Breast epithelium (tissue), 4 donors: ENCODE data around the gene AK1. TPM values are rescaled to one million over a fixed set of nuclear protein-coding genes. Genes with fewer than 3 reads are reported as not detected.

Experiments used
- DNase-seq, 2 donors: peaks; one replicate each; pipeline ENCODE4 v3.0.0-alpha.2; 2019; ENCODE audit warnings: low spot score in 2 of 2
- H3K27ac ChIP-seq, 2 donors: fragments of 200-600 bp; sonication (generic) in 1 of 2; one replicate each; pipeline ENCODE4 v1.5.1; 2016 to 2019; ENCODE audit warnings: mild to moderate bottlenecking in 1 of 2
- H3K27me3 ChIP-seq, 2 donors: fragments of 200-600 bp; sonication (generic) in 1 of 2; one replicate each; pipeline versions ENCODE4 v1.5.1 to v1.6.0; 2017 to 2019; ENCODE audit warnings: control low read depth in 1 of 2, mild to moderate bottlenecking in 1 of 2
- H3K36me3 ChIP-seq: fragments of 200-600 bp; one replicate; pipeline ENCODE4 v1.5.1; 2019
- H3K4me1 ChIP-seq, 2 donors: fragments of 200-600 bp; sonication (generic); one replicate each; pipeline ENCODE4 v1.5.1; 2016 to 2019; ENCODE audit warnings: control low read depth in 1 of 2
- H3K4me3 ChIP-seq, 3 donors: fragments of 200-600 bp; sonication (generic); 1 replicate in 2 of 3; 2 replicates in 1 of 3; pipeline ENCODE4 v1.5.1; 2016 to 2019; ENCODE audit warnings: mild to moderate bottlenecking in 3 of 3, moderate library complexity in 2 of 3
- H3K9me3 ChIP-seq, 2 donors: fragments of 200-600 bp; sonication (generic) in 1 of 2; one replicate each; pipeline ENCODE4 v1.5.1; 2016 to 2019; ENCODE audit warnings: control low read depth in 1 of 2
- CTCF ChIP-seq, 3 donors: fragments of 450-650 bp; IDR thresholded peaks; one replicate each; pipeline ENCODE4 v1.5.1; 2016 to 2017; ENCODE audit warnings: antibody characterized with exemption in 3 of 3, mild to moderate bottlenecking in 3 of 3, moderate library complexity in 3 of 3
- POLR2A ChIP-seq: fragments of 450-650 bp; IDR thresholded peaks from one replicate; pipeline ENCODE4 v1.6.1; 2016; ENCODE audit warnings: antibody characterized with exemption, mild to moderate bottlenecking, moderate library complexity
- POLR2AphosphoS5 ChIP-seq, 3 donors: sonication (generic); formaldehyde crosslinking; IDR thresholded peaks; one replicate each; pipeline ENCODE4 v1.6.1; 2017; ENCODE audit warnings: antibody characterized with exemption in 3 of 3
- intact Hi-C: fragments of 100-400 bp; cut with DNase I; formaldehyde crosslinking; loops from one replicate; pipeline ENCODE4 v1.15.1; 2023; ENCODE audit warnings: low total_unique reads
- total RNA-seq, 3 donors: library from RNA; depleted of rRNA; stranded (reverse); fragments of >200 nt; gene quantifications; one replicate each; pipeline ENCODE4 v1.1.0, GENCODE V29; 2016

Gene AK1
- total RNA-seq, 3 donors from 2014 or later = 23.5 to 30.2 (median 23.6) TPM

DNA sequence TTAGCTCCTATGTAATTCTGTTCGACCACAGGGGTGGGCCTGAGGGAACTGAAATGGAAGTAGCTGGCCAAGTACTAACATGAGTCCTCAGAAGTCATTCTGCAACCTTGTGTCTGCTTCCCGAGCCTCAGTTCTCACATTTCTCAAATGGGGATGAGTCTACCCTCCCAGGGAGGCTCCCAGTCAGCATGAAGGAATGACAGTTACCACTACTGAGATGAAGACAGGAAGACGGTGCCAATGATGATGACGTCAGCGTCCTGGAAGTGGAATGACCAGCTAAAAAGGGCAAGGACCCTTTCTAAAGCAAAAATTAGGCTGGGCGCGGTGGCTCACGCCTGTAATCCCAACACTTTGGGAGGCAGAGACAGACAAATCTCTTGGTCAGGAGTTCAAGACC lies 46.3 kb upstream of the AK1 start:
- Histone ChIP-seq H3K4me1 (peaks cover 5 to 6% of the 10 kb centered on the region in 2 donors), H3K4me3 (no peak overlapping the region), H3K27me3 (no peaks in the 10 kb centered on the region), H3K36me3 (no peaks in the 10 kb centered on the region), H3K27ac (no peak overlapping the region), H3K9me3 (no peaks in the 10 kb centered on the region)
- intact Hi-C loops = loop anchor here (5.0 kb wide), 1 partner anchor 56 kb away; no protein-coding TSS in a partner anchor
- DNase-seq = no peak
- no peak for TF ChIP-seq POLR2A
- no peak for TF ChIP-seq CTCF (IDR thresholded peaks at IDR 0.05)
- no peak for TF ChIP-seq POLR2AphosphoS5 (IDR thresholded peaks at IDR 0.05)

GRCh38 chr9:127923046-127923445 lies 45.6 kb upstream of the AK1 start:
- no peaks in the 10 kb centered on the region for H3K9me3 ChIP-seq
- H3K36me3 ChIP-seq = no peaks in the 10 kb centered on the region
- H3K4me3 ChIP-seq = no peak overlapping the region
- no peak for TF ChIP-seq POLR2AphosphoS5 (IDR thresholded peaks at IDR 0.05)
- no peak for TF ChIP-seq CTCF (IDR thresholded peaks at IDR 0.05)
- no peak for TF ChIP-seq POLR2A
- no peak for DNase-seq
- peaks cover 6 to 8% of the 10 kb centered on the region in 2 donors for H3K4me1 ChIP-seq
- H3K27me3 ChIP-seq = no peaks in the 10 kb centered on the region
- intact Hi-C loops = loop anchor here (5.0 kb wide), 1 partner anchor 56 kb away; no protein-coding TSS in a partner anchor
- H3K27ac ChIP-seq = no peak overlapping the region

DNA sequence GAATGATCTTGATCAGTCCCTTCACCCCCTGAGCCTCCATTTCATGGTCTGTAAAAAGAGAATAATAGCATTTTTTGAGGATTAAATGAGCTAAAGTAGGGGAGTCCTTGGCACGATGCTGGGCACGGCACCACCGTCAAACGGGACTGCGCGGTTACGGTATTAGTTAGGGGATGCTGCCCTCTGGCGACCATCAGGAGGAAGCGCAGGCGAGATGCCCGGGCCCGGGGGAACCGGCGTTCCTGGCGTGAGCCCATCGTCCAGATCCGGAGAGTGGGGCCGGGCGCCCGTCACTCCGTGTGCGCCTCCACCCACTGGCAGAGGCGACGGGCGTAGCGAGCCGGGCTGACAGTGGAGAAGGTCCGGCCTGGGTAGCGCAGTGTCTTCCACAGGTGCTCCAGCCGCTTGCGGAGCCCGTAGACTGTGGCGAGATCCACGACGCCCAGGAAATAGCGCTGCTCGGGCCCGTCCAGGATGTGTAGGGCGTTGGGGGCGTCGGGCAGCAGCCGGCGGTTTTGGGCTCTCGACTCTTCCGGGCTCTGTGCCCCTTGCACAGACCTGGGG lies 44.2 kb upstream of the AK1 start:
- intact Hi-C loops = loop anchor here (5.0 kb wide), 1 partner anchor 54 kb away; no protein-coding TSS in a partner anchor
- TF ChIP-seq POLR2AphosphoS5 (IDR thresholded peaks at IDR 0.05) (peak; percentile 37 to 66 (median 58)), CTCF (IDR thresholded peaks at IDR 0.05) (peak; percentile 73 to 97 (median 95)), POLR2A (no peak)
- DNase-seq = peak in 1 of 2 donors; percentile 79
- peak overlapping the region; percentile 7 to 57 (median 29) for H3K4me3 ChIP-seq
- H3K27me3 ChIP-seq = no peaks in the 10 kb centered on the region
- peaks cover 6 to 8% of the 10 kb centered on the region in 2 donors for H3K4me1 ChIP-seq
- H3K9me3 ChIP-seq = no peaks in the 10 kb centered on the region
- no peaks in the 10 kb centered on the region for H3K36me3 ChIP-seq
- peak overlapping the region in 1 of 2 donors; percentile 21 for H3K27ac ChIP-seq

DNA sequence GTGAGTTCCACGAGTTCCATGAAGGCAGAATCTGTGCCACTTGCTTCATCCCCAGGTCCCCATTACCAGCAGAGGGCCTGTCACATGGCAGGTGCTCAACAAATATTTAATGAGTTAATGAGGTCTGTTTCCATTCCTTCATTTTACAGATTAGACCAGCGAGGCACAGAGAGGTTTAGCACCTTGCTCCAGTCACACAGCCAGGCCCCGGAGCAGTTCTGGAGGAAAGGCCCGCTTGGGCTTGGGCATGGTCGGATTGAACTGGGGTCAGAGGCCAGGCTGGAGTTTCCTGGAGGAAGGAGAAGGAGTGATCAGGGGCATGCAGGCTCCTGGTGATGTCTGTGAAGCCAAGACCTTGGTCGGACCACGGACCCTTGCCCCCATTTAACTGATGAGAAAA lies 43.3 kb upstream of the AK1 start:
- Histone ChIP-seq H3K4me1 (peaks cover 6 to 8% of the 10 kb centered on the region in 2 donors), H3K4me3 (no peak overlapping the region), H3K27me3 (no peaks in the 10 kb centered on the region), H3K9me3 (no peaks in the 10 kb centered on the region), H3K36me3 (no peaks in the 10 kb centered on the region), H3K27ac (no peak overlapping the region)
- TF ChIP-seq CTCF (IDR thresholded peaks at IDR 0.05) = no peak
- TF ChIP-seq POLR2A = no peak
- no peak for TF ChIP-seq POLR2AphosphoS5 (IDR thresholded peaks at IDR 0.05)
- no peak for DNase-seq
- intact Hi-C loops = loop anchor here (5.0 kb wide), 1 partner anchor 53 kb away; no protein-coding TSS in a partner anchor

DNA sequence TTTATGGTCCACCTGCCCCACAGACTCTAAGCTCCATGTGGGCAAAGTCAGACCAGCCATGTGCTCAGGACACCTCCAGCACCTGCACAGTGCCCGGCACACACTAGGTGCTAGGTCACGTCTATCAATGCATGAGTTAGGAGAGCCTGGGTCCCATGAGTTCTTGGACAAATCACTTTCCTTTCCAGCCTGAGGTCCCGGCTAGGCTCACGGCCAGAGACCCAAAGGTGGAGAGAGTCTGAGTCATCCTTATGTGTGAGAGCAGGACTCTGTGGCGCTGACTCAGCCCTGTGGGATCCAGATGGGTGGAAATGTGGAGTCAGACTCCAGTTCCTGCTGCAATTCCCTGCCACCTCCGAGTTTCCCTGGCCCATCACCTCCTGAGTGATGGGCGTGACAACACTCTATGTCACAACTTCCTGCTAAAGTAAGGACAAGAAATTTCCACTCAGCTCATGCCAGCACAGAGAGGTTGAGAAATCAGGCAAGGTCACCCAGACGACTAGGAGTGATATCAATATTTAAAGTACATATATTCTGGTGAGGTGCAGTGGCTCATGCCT lies 41.9 kb upstream of the AK1 start:
- intact Hi-C loops = no loop called here
- peaks cover 6 to 8% of the 10 kb centered on the region in 2 donors for H3K4me1 ChIP-seq

More for the DNA sequence above, 41.9 kb upstream of the AK1 start:
- no peaks in the 10 kb centered on the region for H3K9me3 ChIP-seq
- DNase-seq = peak; percentile 84 to 88
- peak; percentile 52 to 99 (median 88) for TF ChIP-seq POLR2AphosphoS5 (IDR thresholded peaks at IDR 0.05)
- no peak for TF ChIP-seq POLR2A
- H3K27me3 ChIP-seq = no peaks in the 10 kb centered on the region
- H3K27ac ChIP-seq = peak overlapping the region; percentile 68 to 84
- no peaks in the 10 kb centered on the region for H3K36me3 ChIP-seq
- H3K4me3 ChIP-seq = no peak overlapping the region
